HG02840 (cell line): ENCODE measurements around the gene KRT15.
"Not testable (repeated sequence)": the region's sequence is repeated elsewhere in the genome, so short reads cannot be mapped to it uniquely, and the experiment has no call there.

ENCODE experiments used
- ATAC-seq: cut with Tn5 transposase; IDR thresholded peaks from one replicate; pipeline ENCODE4 v1.9.1; 2021; ENCODE audit warnings: mild to moderate bottlenecking, moderate library complexity, moderate number of reproducible peaks; ENCODE audit not compliant: unreplicated experiment, low FRiP score

KRT15 gene

GRCh38 chr17:41544935-41545334, 26.2 kb upstream of the KRT15 start:
- ATAC-seq = no peak

DNA sequence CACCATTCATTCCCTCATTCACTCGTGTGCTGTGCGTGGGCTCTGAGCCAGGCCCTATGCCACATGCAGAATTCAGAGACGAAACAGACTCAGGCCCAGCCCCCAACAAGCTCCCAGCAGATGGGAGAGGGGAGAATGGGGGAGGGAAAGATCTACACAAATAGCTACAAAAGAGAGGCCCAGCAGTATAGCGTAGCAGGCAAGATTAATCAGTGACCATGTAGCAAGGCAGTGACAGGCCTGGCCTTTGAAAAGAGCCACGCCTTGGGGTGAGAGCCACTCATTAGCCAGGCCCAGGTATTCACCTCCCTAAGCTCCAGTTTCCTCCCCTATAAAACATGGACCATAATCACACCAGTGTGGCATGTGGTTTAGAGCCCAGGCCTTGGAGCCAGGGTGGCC, 25.8 kb upstream of the KRT15 start:
- ATAC-seq = no peak

DNA sequence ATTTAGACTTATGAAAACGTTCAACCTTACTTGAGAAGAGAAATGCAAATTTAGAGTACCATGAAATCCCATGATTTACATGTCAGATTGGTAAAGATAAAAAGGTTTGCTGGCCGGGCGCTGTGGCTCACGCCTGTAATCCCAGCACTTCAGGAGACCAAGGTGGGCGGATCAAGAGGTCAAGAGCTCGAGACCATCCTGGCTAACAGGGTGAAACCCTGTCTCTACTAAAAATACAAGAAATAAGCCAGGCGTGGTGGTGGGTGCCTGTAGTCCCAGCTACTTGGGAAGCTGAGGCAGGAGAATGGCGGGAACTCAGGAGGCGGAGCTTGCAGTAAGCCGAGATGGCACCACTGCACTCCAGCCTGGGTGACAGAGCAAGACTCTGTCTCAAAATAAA, 24.1 kb upstream of the KRT15 start:
- ATAC-seq = not testable (repeated sequence)

GRCh38 chr17:41542357-41542756, 23.7 kb upstream of the KRT15 start:
- ATAC-seq = no peak

- ATAC-seq = no peak
These were observed 22.4 kb upstream of the KRT15 start for GRCh38 chr17:41540921-41541625.

GRCh38 chr17:41539979-41540701, 21.4 kb upstream of the KRT15 start:
- no peak for ATAC-seq

- no peak for ATAC-seq
These were observed 20.4 kb upstream of the KRT15 start for GRCh38 chr17:41539071-41539492.

- ATAC-seq = no peak
These were observed 19.9 kb upstream of the KRT15 start for GRCh38 chr17:41538565-41538991.

GRCh38 chr17:41537990-41538389, 19.3 kb upstream of the KRT15 start:
- ATAC-seq = no peak

DNA sequence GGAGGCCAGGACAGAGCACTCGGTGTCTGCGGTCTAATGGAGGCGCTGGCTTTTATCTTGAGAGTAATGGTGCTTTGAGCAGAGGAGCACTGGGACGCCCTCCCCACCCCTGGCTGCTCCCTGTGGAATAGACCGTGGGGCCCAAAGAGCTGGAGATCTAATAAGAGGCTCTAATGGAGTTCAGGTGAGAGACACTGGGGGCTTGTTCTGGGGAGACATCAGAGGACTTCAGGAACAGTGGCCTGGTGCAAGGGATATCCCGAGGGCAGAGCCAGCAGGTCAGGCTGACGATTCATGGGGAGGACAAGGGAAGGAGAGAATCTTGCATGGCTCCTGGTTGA, 18.9 kb upstream of the KRT15 start:
- ATAC-seq = no peak

DNA sequence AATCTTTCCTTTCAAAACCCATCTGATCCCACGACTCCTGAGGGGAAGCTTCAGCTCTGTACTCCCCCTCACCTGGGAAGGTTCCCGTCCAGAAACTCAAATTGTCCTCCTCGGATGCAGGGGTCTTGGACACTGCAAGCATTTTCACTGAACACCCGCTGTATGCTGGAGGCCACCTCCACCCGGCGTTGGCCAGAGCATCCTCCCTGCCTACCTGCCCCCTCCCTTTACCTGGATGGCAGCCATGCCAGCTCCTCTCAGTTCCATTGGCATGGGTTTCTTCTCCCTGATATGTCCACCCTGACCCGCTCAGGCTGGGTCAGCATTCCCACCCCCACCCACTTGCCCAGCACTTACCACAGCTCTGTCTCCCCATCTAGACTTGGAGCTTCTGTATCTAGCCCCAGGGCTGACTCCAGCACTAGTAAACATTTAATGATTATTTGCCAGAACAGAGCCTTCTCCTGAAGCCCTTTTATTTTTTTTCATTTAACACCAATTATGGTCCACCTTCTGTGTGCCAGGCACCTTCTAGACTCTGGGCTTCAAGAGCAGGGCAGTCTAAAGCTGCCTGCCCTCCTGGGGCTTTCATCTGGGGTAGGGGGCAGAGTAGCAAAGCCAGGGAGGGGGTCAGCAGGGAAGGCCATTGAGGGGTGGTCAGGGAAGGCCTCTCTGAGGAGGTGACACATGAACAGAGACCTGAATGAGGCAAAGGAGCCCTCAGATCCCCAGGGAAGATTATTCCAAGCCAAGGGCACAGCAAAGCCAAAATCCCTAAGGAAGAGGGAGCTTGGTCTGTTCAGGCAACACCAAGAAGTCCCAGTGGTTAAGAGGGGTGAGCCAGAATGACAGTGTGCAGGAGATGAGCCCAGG, 18.3 kb upstream of the KRT15 start:
- ATAC-seq = no peak

DNA sequence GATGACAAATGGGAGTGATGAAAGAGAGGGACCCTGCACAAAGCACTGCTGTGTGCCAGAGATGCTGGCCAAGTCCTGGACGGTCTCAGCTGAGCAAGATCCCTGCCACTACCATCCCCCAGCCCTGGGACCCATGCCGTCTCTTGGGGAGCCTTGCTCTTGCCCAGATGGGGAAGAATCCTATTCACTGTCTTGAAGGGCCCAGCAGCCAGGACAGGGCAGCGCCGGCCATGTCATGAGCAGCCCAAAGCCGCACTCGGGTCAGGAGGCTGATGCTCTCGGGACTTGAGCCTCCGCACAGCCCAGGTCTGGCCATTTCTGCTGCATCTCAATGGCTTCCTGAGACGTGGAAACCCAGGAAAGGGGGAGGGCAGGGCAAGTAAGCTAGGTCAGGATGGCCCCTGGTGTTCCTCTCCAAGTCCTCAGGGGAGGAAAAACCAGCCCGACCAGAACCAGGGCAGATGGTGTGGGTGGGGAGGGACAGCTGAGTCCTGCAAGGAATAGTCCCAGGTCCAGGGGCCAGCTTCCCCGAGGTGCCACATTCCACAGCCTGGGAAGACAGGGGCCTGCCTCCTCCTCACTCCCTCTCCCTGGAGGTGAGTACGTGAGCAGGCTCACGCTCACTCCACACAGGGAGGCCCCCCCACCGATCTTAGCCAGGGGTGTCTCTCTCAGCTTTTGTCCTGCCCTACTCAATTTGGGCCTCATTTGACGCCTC, 17.2 kb upstream of the KRT15 start:
- no peak for ATAC-seq

- ATAC-seq = no peak
These were observed 16.3 kb upstream of the KRT15 start for GRCh38 chr17:41534899-41535546.

DNA sequence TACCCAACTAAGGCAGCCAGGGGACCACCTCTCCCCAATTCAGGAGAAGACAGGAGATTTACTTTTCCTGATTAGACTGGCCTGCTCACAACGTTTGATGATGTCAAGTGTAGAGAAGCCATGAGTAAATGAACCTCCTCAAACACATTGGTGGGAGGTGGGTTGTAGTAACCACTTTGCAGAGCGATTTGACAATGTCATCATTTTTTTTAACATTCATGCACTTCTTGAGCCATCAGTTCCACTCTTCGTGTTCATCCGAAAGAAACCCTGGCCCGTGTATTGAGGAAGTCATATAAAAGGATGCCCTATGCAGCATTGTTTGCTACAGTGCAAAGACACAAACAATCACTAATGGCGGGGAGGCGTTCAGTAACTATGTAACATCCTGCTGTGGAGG, 14.9 kb upstream of the KRT15 start:
- no peak for ATAC-seq

- no peak for ATAC-seq
These were observed 14.4 kb upstream of the KRT15 start for GRCh38 chr17:41532947-41533570.

DNA sequence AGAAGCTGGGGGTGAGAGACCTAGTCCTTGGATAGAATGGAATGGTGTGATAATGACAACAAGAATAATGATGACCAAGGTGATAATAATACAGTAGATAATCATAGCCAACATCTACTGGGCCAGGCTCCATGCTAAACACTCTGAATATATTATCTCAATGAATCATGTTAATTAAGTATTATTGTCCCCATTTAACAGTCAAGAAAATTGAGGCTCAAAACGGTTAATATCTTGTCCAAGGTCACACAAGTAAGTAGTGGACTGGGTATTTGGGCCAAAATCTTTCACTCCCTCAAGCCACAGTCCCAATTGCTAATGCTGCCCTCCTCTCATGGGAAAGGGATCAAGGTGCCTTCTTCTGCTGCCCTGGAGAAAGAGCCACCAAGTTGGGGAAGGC, 13.3 kb upstream of the KRT15 start:
- no peak for ATAC-seq

- ATAC-seq = no peak
These were observed 11.7 kb upstream of the KRT15 start for GRCh38 chr17:41530062-41531048.

GRCh38 chr17:41529491-41529915, 10.8 kb upstream of the KRT15 start:
- ATAC-seq = no peak
